Caco-2 (cell line): Measurements from ENCODE around the gene ALPP. TPM values are rescaled to one million over a fixed set of nuclear protein-coding genes. Genes with fewer than 3 reads are reported as not detected.

ENCODE experiments used
- BruUV-seq: library from RNA; stranded (reverse); fragments of 400-500 nt; replicated peaks from 2 replicates; lab custom pipeline; 2021; lab: Mats Ljungman, UMichigan
- CTCF ChIA-PET: fragments of 300-600 bp; sonication (Branson Sonifier 250); formaldehyde crosslinking; loops from one replicate; lab custom pipeline; 2022; ENCODE audit warnings: antibody characterized with exemption; lab: Charles Lee
- POLR2A ChIA-PET: fragments of 300-600 bp; sonication (Branson Sonifier 250); formaldehyde crosslinking; loops from one replicate; lab custom pipeline; 2022; ENCODE audit warnings: antibody characterized with exemption; lab: Charles Lee
- DNase-seq, 2 experiments: peaks; one replicate each; pipeline versions ENCODE4 v3.0.0 to v3.0.0-alpha.2; 2020 to 2022
- H3K27me3 ChIP-seq: replicated peaks from 2 replicates; pipeline ENCODE4 v1.6.0; 2011; ENCODE audit warnings: low read length; ENCODE audit not compliant: control insufficient read depth, insufficient read depth
- H3K36me3 ChIP-seq: 2 replicates; pipeline ENCODE4 v1.5.1; 2011; ENCODE audit warnings: low read length; ENCODE audit not compliant: control insufficient read depth, insufficient read depth
- H3K4me1 ChIP-seq: fragments of 250-450 bp; sonication (Bioruptor Pico); 2 replicates; pipeline ENCODE4 v1.5.1; 2020; ENCODE audit warnings: mild to moderate bottlenecking
- H3K4me3 ChIP-seq: 2 replicates; pipeline ENCODE4 v1.5.1; 2011; ENCODE audit warnings: low read depth, mild to moderate bottlenecking, control low read depth, low read length
- H3K9me3 ChIP-seq: fragments of 250-450 bp; sonication (Bioruptor Pico); 2 replicates; pipeline ENCODE4 v1.5.1; 2020; ENCODE audit warnings: mild to moderate bottlenecking, moderate library complexity
- H3K27ac Mint-ChIP-seq: one replicate; pipeline ENCODE4 v1.8.0; 2022; ENCODE audit warnings: mixed read lengths; ENCODE audit not compliant: unreplicated experiment
- H3K27me3 Mint-ChIP-seq: one replicate; pipeline ENCODE4 v1.8.0; 2022; ENCODE audit warnings: mixed read lengths; ENCODE audit not compliant: insufficient read depth, unreplicated experiment
- H3K36me3 Mint-ChIP-seq: one replicate; pipeline ENCODE4 v1.8.0; 2022; ENCODE audit warnings: mild to moderate bottlenecking, mixed read lengths; ENCODE audit not compliant: insufficient read depth, unreplicated experiment
- H3K4me1 Mint-ChIP-seq: one replicate; pipeline ENCODE4 v1.8.0; 2022; ENCODE audit warnings: low read depth, mixed read lengths; ENCODE audit not compliant: unreplicated experiment
- H3K4me3 Mint-ChIP-seq: one replicate; pipeline ENCODE4 v1.8.0; 2022; ENCODE audit warnings: mild to moderate bottlenecking, moderate library complexity, mixed read lengths; ENCODE audit not compliant: unreplicated experiment
- H3K9me3 Mint-ChIP-seq: one replicate; pipeline ENCODE4 v1.8.0; 2022; ENCODE audit warnings: mixed read lengths; ENCODE audit not compliant: unreplicated experiment
- CTCF ChIP-seq, 2 experiments: fragments of 200-600 bp in 1 of 2; IDR thresholded peaks; 1 replicate in 1 of 2; 2 replicates in 1 of 2; pipeline versions ENCODE4 v1.5.1 to v1.8.0; 2011 to 2022; ENCODE audit warnings: antibody characterized with exemption in 1 of 2, control low read depth in 1 of 2, inconsistent platforms in 1 of 2, low read depth in 1 of 2, low read length in 1 of 2, mild to moderate bottlenecking in 1 of 2, moderate library complexity in 1 of 2; ENCODE audit not compliant: insufficient read depth in 1 of 2, severe bottlenecking in 1 of 2, unreplicated experiment in 1 of 2
- intact Hi-C: fragments of 100-400 bp; cut with micrococcal nuclease; formaldehyde crosslinking; loops from one replicate; pipeline ENCODE4 v1.10.0; 2022; ENCODE audit not compliant: unreplicated experiment
- total RNA-seq: library from RNA; stranded (reverse); gene quantifications from 2 replicates; pipeline ENCODE4 v1.2.3, GENCODE V29; 2022

ALPP gene
- total RNA-seq, 1 experiment from 2014 or later = 4.9 TPM

- no peaks in the 10 kb centered on the region for H3K27me3 Mint-ChIP-seq
- Histone ChIP-seq H3K36me3 (no peaks in the 10 kb centered on the region), H3K27me3 (no peaks in the 10 kb centered on the region), H3K4me1 (no peaks in the 10 kb centered on the region), H3K4me3 (no peak overlapping the region), H3K9me3 (no peaks in the 10 kb centered on the region)
- CTCF ChIA-PET = no interaction called here
- no peaks in the 10 kb centered on the region for H3K4me1 Mint-ChIP-seq
- intact Hi-C loops = loop anchor here (5.0 kb wide), 1 partner anchor 98 kb away; no protein-coding TSS in a partner anchor
- TF ChIP-seq CTCF (IDR thresholded peaks at IDR 0.05; ENCODE audit: insufficient read depth in 1 of 2, low read depth in 1 of 2, low read length in 1 of 2, severe bottlenecking in 1 of 2, unreplicated experiment in 1 of 2) = no peak
- no peaks in the 10 kb centered on the region for H3K9me3 Mint-ChIP-seq
- H3K36me3 Mint-ChIP-seq = no peaks in the 10 kb centered on the region
- H3K27ac Mint-ChIP-seq = no peak overlapping the region
- DNase-seq = no peak
- H3K4me3 Mint-ChIP-seq = no peak overlapping the region
- POLR2A ChIA-PET = no interaction called here
- BruUV-seq = no TSS peak
These were observed 39.1 kb upstream of the ALPP start for GRCh38 chr2:232339121-232340081.

- POLR2A ChIA-PET = no interaction called here
- CTCF ChIA-PET = interaction anchor here (0.6 to 1.5 kb wide), 2 partner anchors 24 to 38 kb away, joined by 3 to 5 read pairs; no protein-coding TSS in a partner anchor
- no peaks in the 10 kb centered on the region for H3K9me3 Mint-ChIP-seq
- H3K27me3 Mint-ChIP-seq = no peaks in the 10 kb centered on the region
- Histone ChIP-seq H3K27me3 (no peaks in the 10 kb centered on the region), H3K4me1 (no peaks in the 10 kb centered on the region), H3K36me3 (no peaks in the 10 kb centered on the region), H3K9me3 (no peaks in the 10 kb centered on the region), H3K4me3 (no peak overlapping the region)
- no peak for DNase-seq
- intact Hi-C loops = loop anchor here (5.0 kb wide), 1 partner anchor 97 kb away; no protein-coding TSS in a partner anchor
- H3K27ac Mint-ChIP-seq = no peak overlapping the region
- BruUV-seq = no TSS peak
- no peak overlapping the region for H3K4me3 Mint-ChIP-seq
- H3K36me3 Mint-ChIP-seq = no peaks in the 10 kb centered on the region
- TF ChIP-seq CTCF (IDR thresholded peaks at IDR 0.05; ENCODE audit: insufficient read depth in 1 of 2, low read depth in 1 of 2, low read length in 1 of 2, severe bottlenecking in 1 of 2, unreplicated experiment in 1 of 2) = no peak
- no peaks in the 10 kb centered on the region for H3K4me1 Mint-ChIP-seq
These were observed 38.2 kb upstream of the ALPP start for GRCh38 chr2:232340171-232340935.
